ENCODE measurements around the gene POGZ.

Gene POGZ

GRCh38 chr1:151504252-151504651 lies 45.0 kb upstream of the POGZ start:
- H3K36me3 ChIP-seq (ENCODE audit: insufficient read depth, low read length): no peaks in the 10 kb centered on the region
- H3K4me1 ChIP-seq (ENCODE audit: insufficient read depth, low read length, severe bottlenecking): no peaks in the 10 kb centered on the region
- H3K9me2 ChIP-seq (ENCODE audit: low read depth, low read length): no peaks in the 10 kb centered on the region
- no peaks in the 10 kb centered on the region for H4K20me1 ChIP-seq (ENCODE audit: insufficient read depth, low read length)
- no peak for TF ChIP-seq CTCF (IDR thresholded peaks at IDR 0.05; ENCODE audit: low read length)
- TF ChIP-seq EZH2 (IDR thresholded peaks at IDR 0.05; ENCODE audit: borderline replicate concordance, low read length): no peak
- H2AFZ ChIP-seq (ENCODE audit: low read length): no peak overlapping the region
- H3K4me3 ChIP-seq (ENCODE audit: low read depth, low read length, poor library complexity, severe bottlenecking): no peak overlapping the region
- H3K79me2 ChIP-seq (ENCODE audit: insufficient read depth, low read length): no peaks in the 10 kb centered on the region
- no peaks in the 10 kb centered on the region for H3K9me3 ChIP-seq (ENCODE audit: low read length)
- no peak overlapping the region for H3K9ac ChIP-seq (ENCODE audit: low read length)
- H3K27me3 ChIP-seq (ENCODE audit: insufficient read depth, low read length): no peaks in the 10 kb centered on the region
- H3F3A ChIP-seq (ENCODE audit: insufficient read depth, low read length): no peaks in the 10 kb centered on the region
- H3K4me2 ChIP-seq (ENCODE audit: low read length): no peak overlapping the region
- H3K27ac ChIP-seq (ENCODE audit: low read depth, low read length, poor library complexity, severe bottlenecking): no peak overlapping the region

GRCh38 chr1:151502859-151503780 lies 43.8 kb upstream of the POGZ start:
- Histone ChIP-seq H3K79me2 (ENCODE audit: insufficient read depth, low read length) (no peaks in the 10 kb centered on the region), H3K4me2 (ENCODE audit: low read length) (no peak overlapping the region), H2AFZ (ENCODE audit: low read length) (no peak overlapping the region), H3F3A (ENCODE audit: insufficient read depth, low read length) (no peaks in the 10 kb centered on the region), H3K27me3 (ENCODE audit: insufficient read depth, low read length) (no peaks in the 10 kb centered on the region), H4K20me1 (ENCODE audit: insufficient read depth, low read length) (no peaks in the 10 kb centered on the region), H3K9ac (ENCODE audit: low read length) (no peak overlapping the region), H3K4me3 (ENCODE audit: low read depth, low read length, poor library complexity, severe bottlenecking) (no peak overlapping the region), H3K27ac (ENCODE audit: low read depth, low read length, poor library complexity, severe bottlenecking) (no peak overlapping the region), H3K9me3 (ENCODE audit: low read length) (no peaks in the 10 kb centered on the region), H3K9me2 (ENCODE audit: low read depth, low read length) (no peaks in the 10 kb centered on the region), H3K36me3 (ENCODE audit: insufficient read depth, low read length) (no peaks in the 10 kb centered on the region), H3K4me1 (ENCODE audit: insufficient read depth, low read length, severe bottlenecking) (no peaks in the 10 kb centered on the region)
- TF ChIP-seq CTCF (IDR thresholded peaks at IDR 0.05; ENCODE audit: low read length) (no peak), EZH2 (IDR thresholded peaks at IDR 0.05; ENCODE audit: borderline replicate concordance, low read length) (no peak)

- Histone ChIP-seq H3K9ac (ENCODE audit: low read length) (no peak overlapping the region), H3K4me2 (ENCODE audit: low read length) (no peak overlapping the region), H3K9me3 (ENCODE audit: low read length) (no peaks in the 10 kb centered on the region), H3K79me2 (ENCODE audit: insufficient read depth, low read length) (no peaks in the 10 kb centered on the region), H3K9me2 (ENCODE audit: low read depth, low read length) (no peaks in the 10 kb centered on the region), H3K4me1 (ENCODE audit: insufficient read depth, low read length, severe bottlenecking) (no peaks in the 10 kb centered on the region), H3K36me3 (ENCODE audit: insufficient read depth, low read length) (no peaks in the 10 kb centered on the region), H3K27me3 (ENCODE audit: insufficient read depth, low read length) (no peaks in the 10 kb centered on the region), H3F3A (ENCODE audit: insufficient read depth, low read length) (no peaks in the 10 kb centered on the region), H4K20me1 (ENCODE audit: insufficient read depth, low read length) (no peaks in the 10 kb centered on the region), H3K4me3 (ENCODE audit: low read depth, low read length, poor library complexity, severe bottlenecking) (no peak overlapping the region), H3K27ac (ENCODE audit: low read depth, low read length, poor library complexity, severe bottlenecking) (no peak overlapping the region), H2AFZ (ENCODE audit: low read length) (no peak overlapping the region)
- TF ChIP-seq CTCF (IDR thresholded peaks at IDR 0.05; ENCODE audit: low read length) (no peak), EZH2 (IDR thresholded peaks at IDR 0.05; ENCODE audit: borderline replicate concordance, low read length) (no peak)
Observed at GRCh38 chr1:151502035-151502700, 42.9 kb upstream of the POGZ start.
